NOMO-1 treated with dmso at 0.1 percent for 144 hours (cell line): ENCODE data around the gene OSBPL10.
"Not testable (repeated sequence)": the region's sequence is repeated elsewhere in the genome, so short reads cannot be mapped to it uniquely, and the experiment has no call there.

Experiments
- DNase-seq: peaks from one replicate; lab custom pipeline; 2025; ENCODE audit not compliant: unreplicated experiment; lab: John Stamatoyannopoulos, UW

The OSBPL10 gene, protein sequence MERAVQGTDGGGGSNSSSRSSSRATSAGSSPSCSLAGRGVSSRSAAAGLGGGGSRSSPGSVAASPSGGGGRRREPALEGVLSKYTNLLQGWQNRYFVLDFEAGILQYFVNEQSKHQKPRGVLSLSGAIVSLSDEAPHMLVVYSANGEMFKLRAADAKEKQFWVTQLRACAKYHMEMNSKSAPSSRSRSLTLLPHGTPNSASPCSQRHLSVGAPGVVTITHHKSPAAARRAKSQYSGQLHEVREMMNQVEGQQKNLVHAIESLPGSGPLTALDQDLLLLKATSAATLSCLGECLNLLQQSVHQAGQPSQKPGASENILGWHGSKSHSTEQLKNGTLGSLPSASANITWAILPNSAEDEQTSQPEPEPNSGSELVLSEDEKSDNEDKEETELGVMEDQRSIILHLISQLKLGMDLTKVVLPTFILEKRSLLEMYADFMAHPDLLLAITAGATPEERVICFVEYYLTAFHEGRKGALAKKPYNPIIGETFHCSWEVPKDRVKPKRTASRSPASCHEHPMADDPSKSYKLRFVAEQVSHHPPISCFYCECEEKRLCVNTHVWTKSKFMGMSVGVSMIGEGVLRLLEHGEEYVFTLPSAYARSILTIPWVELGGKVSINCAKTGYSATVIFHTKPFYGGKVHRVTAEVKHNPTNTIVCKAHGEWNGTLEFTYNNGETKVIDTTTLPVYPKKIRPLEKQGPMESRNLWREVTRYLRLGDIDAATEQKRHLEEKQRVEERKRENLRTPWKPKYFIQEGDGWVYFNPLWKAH

DNA sequence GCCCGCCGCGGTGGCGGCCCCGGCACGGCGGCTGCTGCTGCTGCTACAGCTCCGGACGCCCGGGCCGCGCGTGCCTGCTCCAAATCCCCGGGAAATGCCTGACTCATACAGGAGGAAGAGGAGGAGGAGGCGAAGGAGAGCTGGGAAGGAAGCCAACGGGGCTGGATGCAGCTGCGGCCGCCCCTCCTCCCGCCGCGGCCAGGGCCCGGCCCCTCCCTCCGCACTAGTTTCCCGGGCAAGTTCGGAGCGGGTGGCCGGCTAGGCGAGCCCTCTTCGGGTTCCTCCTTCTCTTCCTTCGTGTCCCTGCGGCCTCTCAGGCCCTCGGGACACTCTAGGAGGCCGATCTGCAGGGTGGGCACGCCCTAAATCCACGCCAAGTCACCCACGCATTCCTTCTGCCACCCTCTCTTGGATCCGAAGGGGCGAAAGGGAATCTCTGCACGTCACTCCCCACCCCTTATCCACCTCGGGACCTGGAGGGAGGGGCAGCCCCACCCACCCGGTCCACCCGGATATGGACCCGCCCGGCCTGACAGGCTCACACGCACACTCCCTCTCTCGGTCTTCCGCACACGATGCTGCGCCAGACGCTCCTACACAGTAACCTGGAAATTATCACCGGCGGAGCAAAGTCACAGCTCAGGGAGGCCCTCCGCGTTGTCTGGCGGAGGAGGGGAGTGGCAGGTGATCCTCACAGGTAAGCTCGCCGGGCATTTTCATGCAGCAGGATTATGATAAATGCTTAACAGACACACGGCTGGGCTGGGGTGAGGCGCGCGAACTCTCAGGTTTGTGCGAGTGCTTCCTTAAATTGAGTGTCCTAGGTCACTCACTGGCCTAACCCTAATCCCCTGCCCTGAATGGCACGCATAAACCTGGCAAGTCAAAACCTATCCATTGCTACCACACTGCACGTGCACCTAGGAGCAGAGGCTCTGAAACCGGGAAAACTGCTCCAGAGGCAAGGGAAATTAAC is at the start of gene OSBPL10, which contains the start of gene ZNF860:
OSBPL10 (minus strand) TSS at position 57 of the 976 bp plus-strand sequence. CDS start 83 bp downstream, outside the sequence.
ZNF860 (plus strand) TSS at position 545 of the 976 bp plus-strand sequence. CDS start 7,330 bp downstream, outside the sequence.
- DNase-seq, result no peak

DNA sequence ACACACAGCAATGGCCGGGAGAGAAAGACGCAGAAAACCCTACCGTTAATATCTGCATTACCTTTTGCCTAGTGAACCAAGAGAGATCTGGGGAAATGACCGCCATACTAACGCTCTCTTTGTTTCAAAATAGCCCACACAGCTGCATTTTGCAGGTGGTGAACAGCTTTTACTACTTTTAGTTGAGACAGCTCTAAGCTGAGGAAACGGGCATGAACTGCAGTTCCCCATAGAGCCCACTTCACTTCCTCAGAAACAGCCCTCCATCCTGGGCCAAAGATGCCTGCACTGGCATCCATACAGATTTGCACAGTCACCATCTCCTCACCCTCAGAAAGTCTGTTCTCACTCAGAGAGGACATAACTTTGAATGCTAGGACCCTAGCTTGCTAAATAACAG is 45.5 kb upstream of the OSBPL10 start:
- DNase-seq, result peak; percentile 16

DNA sequence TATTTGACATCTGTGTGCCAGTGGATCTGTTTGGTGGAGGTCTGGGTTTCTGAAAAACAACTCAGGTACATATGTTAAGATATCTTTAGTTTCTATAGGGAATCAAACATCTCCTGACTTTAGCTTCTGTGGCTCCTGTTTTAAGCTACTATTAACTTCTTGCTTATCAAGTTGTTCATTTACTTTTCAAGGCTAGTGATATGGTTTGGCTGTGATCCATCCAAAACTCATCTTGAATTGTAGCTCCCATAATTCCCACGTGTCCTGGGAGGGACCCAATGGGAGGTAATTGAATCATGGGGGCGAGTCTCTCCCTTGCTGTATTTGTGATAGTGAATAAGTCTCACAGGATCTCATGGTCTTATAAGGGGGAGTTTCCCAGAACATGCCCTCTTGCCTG is 41.9 kb upstream of the OSBPL10 start:
- no peak for DNase-seq

DNA sequence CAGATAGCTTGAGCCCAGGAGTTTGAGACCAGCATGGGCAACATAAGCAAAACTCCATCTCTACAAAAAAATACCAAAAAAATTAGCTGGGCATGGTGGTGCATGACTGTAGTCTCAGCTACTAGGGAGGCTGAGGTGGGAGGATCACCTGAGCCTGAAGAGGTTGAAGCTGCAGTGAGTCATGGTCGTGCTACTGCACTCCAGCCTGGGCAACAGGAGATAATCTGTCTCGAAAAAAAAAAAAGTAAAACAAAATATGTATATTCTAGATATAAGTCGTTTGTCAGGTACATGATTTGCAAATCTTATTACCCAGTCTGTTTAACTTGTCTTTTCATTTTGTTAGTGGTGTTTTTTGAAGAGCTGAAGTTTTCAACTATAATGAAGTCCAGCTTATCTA is 40.7 kb upstream of the OSBPL10 start:
- DNase-seq, result no peak

DNA sequence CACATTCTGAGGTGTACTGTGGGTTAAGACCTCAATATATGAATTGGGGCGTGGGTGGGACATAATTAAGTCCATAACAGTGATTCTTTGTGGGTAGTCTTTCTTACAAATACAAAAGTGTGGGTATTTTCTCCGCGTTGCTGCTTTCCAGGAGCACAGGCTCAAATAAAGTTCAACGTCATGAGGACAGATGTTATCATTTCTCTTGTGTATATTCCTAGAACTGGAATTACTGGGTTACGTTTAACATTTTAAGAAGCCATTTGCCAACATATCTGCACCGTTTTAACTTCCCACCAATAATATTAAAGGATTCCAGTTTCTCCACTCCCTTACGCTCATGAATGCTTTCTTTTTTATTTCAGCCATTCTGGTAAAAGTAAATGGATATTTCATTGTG is 40.1 kb upstream of the OSBPL10 start:
- DNase-seq, result no peak

DNA sequence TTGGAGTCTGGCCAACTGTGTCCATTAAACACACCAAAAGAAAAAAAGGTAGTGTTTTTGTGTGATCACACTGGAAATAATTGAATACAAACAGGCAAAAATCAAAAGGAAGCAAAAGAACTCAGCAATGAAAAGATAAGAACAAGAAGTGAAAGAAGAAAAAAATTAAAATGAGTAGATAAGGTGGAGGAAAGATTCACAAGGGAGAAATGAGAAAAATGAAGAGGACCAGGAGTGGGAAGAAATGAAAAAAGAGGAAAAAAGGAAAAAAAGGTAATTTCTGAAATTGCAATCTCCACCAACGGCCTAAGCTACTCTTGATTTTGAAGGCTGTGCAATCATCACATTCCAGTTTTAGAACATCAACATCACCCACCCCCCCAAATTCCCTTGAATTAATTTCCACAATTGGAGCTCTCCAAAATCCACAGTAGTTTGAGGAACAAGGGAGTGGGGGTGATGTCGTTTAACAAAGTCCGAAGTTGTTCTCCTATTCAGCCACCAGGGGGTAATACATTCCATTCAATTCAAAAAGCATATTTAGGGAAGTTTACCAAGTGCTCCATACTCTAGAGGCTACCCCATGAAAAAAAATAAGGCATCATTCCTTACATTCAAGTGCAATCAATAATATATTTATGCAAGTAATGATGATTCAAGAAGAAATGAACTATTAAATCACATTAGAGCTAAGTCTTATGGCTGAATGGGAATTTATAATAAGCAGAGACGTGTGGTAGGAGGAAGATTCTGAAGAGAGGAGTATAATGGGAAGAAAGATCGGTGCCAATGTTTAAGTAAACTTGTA is 37.9 kb upstream of the OSBPL10 start:
- no peak for DNase-seq

DNA sequence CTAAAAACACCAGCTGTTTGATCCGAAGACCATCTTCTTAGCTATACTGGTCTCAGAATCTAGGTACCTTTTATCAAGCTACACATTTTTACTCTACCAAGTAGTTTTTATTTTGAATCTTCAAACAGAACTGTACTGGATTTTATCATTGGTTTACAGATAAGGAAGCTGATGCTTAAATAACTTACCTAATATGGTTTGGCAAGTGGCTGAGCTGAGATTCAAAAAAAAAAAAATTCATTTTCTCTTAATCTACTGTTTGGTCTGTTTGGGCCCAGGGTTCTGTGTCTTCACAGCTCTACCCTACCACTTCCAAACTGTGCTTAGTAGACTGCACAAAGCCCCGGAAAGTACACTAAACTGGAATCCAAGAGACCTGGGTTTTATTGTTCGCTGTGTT is 36.2 kb upstream of the OSBPL10 start:
- no peak for DNase-seq

DNA sequence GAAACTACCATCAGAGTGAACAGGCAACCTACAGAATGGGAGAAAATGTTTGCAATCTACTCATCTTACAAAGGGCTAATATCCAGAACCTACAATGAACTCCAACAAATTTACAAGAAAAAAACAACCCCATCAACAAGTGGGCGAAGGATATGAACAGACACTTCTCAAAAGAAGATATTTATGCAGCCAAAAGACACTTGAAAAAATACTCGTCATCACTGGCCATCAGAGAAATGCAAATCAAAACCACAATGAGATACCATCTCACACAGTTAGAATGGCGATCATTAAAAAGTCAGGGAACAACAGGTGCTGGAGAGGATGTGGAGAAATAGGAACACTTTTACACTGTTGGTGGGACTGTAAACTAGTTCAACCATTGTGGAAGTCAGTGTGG is 34.6 kb upstream of the OSBPL10 start:
- DNase-seq, result not testable (repeated sequence)

DNA sequence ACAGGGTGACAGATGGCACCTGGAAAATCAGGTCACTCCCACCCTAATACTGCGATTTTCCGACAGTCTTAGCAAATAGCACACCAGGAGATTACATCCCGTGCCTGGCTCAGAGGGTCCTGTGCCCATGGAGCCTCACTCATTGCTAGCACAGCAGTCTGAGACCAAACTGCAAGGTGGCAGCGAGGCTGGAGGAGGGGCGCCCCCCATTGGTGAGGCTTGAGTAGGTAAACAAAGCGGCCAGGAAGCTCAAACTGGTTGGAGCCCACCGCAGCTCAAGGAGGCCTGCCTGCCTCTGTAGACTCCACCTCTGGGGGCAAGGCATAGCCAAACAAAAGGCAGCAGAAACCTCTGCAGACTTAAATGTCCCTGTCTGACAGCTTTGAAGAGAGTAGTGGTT is 29.6 kb upstream of the OSBPL10 start:
- not testable (repeated sequence) for DNase-seq

DNA sequence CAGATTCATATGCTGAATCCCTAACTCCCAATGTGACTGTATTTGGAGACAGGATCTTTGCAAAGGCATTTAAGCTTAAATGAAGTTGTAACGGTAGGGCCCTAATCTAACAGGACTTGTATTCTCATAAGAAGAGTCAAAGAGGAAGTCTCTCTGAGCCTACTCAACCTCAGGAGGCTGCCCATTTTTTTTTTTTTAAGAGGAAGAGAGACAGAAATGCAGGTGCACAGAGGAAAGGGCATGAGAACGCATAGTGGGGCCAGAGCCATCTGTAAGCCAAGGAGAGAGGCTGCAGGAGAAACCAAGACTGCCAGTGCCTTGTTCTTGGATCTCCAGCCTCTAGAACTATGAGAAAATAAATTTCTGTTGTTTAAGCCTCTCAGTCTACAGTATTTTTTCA is 28.9 kb upstream of the OSBPL10 start:
- DNase-seq, result no peak

DNA sequence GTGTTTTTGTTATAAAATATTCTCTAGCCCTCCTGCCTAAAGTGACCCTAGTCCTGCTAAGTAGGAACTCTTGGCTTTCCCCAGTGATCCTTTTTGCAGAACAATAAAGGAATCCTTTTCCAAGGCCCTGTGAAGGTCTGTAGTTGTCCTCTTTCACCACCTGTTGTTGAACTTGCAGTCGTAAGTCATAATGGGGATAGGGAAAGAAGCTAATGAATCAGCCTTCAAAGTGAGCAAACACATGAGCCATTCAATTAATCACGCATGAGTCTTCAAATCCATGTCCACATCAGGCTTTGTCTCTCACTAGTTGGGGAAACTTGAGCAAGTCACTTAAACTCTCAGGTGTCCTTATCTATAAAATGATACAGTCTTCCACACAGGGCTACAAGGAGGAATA is 28.0 kb upstream of the OSBPL10 start:
- DNase-seq, result no peak

DNA sequence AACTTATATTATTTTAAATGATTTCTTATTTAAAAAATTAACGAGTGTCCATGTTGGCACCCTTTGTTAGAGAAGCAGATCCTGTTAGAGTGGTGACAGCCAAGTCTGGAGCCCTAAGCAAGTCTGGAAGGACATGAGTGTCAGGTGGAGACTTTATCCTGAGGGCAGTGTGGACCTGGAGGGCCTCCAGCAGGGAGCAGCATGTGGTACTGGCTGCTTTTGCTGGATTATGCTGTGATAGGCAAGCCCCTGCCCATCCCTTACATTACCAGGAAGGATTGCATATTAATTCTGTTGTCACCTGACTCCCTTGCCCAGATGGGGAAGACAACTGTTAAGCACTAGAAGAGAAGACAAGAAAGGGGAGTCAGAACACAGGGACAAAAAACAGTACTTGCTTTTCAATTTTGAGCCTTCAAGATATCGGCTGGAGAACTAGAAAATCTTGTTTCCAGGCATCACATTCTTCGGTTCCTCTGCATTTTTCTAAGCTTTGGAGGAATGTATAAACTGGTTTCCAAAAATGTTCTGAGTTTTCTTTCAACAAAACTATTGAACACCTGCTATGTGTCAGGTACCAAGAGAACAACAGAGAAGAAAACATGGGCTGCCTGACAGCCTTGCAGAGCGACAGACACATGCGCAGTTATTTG is 23.2 kb upstream of the OSBPL10 start:
- DNase-seq, result no peak

DNA sequence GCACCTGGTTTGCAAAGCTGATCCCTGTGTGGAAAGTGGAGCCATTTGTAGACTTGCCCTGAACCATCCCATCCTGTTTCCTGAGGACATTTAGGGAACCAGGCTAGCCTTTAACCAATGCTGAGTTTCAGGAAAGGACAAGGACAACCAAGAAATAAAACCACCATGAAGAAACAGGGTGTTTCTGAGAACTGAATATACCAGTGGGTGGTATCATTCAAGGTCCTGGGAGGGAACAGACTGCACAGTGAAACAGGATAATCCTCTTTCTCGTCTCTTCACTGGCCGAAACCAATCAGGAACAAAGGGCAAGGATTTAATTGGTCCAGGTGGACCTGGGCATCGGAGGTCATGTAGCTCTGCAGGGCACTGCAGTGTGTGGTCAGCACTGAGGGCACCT is 22.3 kb upstream of the OSBPL10 start:
- DNase-seq, result no peak

DNA sequence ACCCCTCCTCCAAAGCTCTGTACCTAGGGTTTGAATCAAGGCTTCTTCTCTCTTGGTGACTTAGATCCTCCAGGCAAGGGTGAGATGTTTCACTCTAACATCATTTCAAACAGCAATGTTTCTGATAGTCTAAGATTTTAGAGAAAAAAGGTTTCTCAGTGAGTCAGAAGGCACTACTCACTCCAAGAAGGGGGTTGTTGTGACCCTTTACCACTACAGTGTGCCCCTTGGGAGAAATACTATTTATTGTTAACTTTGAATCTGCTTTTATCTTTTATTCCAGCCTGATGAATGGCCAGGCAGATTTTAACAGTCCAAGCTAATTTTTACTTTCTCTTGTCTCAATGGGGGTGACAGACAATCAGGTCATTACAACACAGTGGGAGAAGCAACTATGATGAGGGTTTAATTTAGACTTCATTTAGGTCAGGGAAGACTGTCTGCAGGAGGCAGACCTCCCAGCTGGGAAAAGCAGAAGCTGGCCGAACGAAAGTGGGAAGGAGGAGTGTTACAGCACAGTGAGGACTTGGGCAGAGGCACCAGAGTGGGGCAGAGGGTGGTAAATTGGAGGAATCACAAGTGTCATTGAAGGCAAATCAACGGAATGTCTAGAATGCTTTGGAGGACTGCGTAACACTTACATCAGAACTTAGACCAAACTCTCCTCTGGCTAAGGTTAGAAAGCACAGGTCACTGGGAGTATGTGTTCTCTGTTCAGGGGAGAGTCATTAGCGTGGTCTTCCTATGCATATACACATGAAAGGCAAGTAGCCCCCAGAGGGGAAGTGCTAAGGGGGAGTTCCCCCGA is 21.7 kb upstream of the OSBPL10 start:
- no peak for DNase-seq

DNA sequence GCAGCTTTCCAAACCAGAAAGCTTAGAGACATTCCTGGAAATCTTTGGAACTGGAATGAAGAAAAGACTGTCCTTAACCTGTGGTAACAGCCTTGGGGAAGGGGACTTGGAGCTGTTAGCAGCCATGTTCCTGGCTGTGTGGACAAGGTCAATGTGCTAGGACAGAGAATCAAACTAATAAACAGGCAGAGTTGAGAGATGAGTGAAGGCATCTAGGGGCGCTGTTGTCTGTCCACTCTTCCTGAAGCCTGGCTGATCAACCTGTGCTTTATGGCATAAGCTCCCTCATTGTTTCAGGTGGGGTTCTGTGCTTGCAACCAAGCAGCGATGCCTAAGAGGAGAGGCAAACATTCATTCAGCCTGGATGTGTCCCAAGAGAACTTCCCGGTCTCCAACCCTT is 19.8 kb upstream of the OSBPL10 start:
- no peak for DNase-seq

DNA sequence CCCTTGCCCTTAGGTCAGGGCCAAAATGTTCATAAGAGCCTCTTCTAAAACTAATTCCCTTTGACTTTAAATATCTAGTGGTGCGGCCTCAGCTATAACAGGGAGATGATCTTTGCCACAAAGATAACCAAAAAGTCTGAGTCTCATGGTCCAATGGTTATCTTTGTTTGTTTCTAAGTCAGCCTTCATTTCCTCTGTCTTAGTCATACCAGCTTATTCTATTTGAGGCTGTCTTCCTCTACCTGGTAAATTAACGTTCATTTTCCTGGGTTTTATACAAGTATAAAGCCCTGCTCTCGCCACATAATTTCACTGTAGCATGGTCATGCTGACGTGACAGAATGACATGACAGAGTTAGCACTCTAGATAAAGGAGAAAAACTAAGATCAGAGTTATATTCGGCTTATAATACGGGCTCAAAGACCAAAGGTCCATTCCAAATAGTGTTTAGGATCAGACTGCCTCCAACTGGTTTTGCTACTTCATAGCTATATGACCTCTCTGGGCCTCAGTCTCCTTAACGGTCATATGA is 18.9 kb upstream of the OSBPL10 start:
- DNase-seq, result no peak

DNA sequence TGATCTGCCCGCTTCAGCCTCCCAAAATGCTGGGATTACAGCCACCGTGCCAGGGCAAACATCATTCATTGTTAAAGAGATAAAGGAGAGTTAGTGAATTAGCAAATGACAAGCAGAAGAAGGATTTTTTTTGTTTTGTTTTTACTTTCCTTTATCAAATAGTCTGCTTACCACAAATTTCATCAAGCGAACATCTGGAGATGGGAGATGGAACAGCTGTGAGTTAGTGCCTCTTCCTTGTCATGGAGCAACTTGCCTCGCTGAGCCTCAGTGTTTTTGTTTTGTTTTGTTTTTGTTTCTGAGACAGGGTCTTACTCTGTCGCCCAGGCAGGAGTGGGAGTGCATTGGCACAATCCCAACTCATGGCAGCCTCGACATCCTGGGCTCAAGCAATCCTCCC is 16.4 kb upstream of the OSBPL10 start:
- no peak for DNase-seq

DNA sequence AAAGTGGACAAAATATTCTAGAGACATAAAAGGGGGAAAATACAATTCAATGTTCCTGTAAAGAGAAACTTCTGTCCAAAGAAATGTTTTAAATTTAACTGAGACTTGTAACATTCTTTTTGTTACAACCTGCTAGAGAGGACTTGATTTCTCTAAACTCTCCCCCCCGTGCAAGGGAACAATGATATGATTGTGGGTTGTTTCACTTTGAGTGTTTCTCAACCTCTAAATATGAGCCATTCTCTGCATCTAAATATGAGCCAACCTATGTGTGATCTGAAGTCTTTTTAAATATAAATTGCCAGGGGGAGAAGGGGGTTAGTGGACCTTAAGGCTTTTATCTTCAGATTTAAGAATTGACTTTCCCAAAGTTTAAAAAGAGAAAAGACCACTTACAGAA is 15.1 kb upstream of the OSBPL10 start:
- DNase-seq, result no peak

DNA sequence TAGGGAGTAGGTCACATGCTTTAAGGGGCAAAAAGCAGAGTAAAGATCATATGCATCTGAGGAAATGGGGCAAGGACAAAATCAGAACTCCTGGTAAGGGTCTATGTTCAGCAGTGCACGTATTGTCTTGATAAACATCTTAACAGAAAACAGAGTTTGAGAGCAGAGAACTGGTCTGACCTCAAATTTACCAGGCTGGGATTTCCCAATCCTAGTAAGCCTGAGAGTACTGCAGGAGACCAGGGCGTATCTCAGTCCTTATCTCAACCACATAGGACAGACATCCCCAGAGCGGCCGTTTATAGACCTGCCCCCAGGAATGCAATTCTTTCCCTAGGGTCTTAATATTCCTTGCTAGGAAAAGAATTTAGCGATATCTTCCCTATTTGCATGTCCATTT is 14.0 kb upstream of the OSBPL10 start:
- not testable (repeated sequence) for DNase-seq
